A375 (cell line): ENCODE measurements around the gene STUB1. TPM values are rescaled to one million over a fixed set of nuclear protein-coding genes. Genes with fewer than 3 reads are reported as not detected.

ENCODE experiments used
- total RNA-seq: library from RNA; depleted of rRNA; stranded (reverse); fragments of >200 nt; shearing (Covaris generic); gene quantifications from 2 replicates; pipeline ENCODE4 v1.2.3, GENCODE V29; 2014; rRNA removed

Gene STUB1
- total RNA-seq, 1 experiment from 2014 or later, result 237 TPM

Other genes starting within 250 kb of the STUB1 start
- 53.1 and 58.8 TPM in 2 replicates for gene CAPN15, start 152.7 kb upstream of the STUB1 start, total RNA-seq
- 0.16 TPM in 1 of 2 replicates, not detected in the other for gene PRR35, start 120.0 kb upstream of the STUB1 start, total RNA-seq
- gene NHLRC4, start 113.4 kb upstream of the STUB1 start, total RNA-seq, result 0.11 and 0.56 TPM in 2 replicates
- gene PIGQ, start 110.4 kb upstream of the STUB1 start, total RNA-seq, result 35.4 and 47.3 TPM in 2 replicates
- 15.6 and 17.4 TPM in 2 replicates for gene RAB40C, start 90.3 kb upstream of the STUB1 start, total RNA-seq
- 0.04 TPM in 1 of 2 replicates, not detected in the other for gene WFIKKN1, start 49.4 kb upstream of the STUB1 start, total RNA-seq
- 266 and 301 TPM in 2 replicates for gene METTL26, start 44.1 kb upstream of the STUB1 start, total RNA-seq
- gene MCRIP2, start 38.6 kb upstream of the STUB1 start, total RNA-seq, result 54.2 and 55.8 TPM in 2 replicates
- gene WDR90, start 31.0 kb upstream of the STUB1 start, total RNA-seq, result 49.9 and 77.0 TPM in 2 replicates
- 140 and 152 TPM in 2 replicates for gene RHOT2, start 12.3 kb upstream of the STUB1 start, total RNA-seq
- gene RHBDL1, start 4.7 kb upstream of the STUB1 start, total RNA-seq, result 6.5 and 6.8 TPM in 2 replicates
- 93.3 and 97.0 TPM in 2 replicates for gene JMJD8, start 3.9 kb downstream of the STUB1 start, total RNA-seq
- 4.0 and 10.0 TPM in 2 replicates for gene WDR24, start 10.0 kb downstream of the STUB1 start, total RNA-seq
- 0.04 TPM in 1 of 2 replicates, not detected in the other for gene FBXL16, start 25.4 kb downstream of the STUB1 start, total RNA-seq
- gene METRN, start 34.7 kb downstream of the STUB1 start, total RNA-seq, result 201 and 228 TPM in 2 replicates
- 71.1 and 79.8 TPM in 2 replicates for gene ANTKMT, start 40.7 kb downstream of the STUB1 start, total RNA-seq
- 14.4 and 16.5 TPM in 2 replicates for gene CCDC78, start 46.0 kb downstream of the STUB1 start, total RNA-seq
- gene HAGHL, start 46.7 kb downstream of the STUB1 start, total RNA-seq, result 41.0 and 47.9 TPM in 2 replicates
- gene CIAO3, start 60.6 kb downstream of the STUB1 start, total RNA-seq, result 39.5 and 43.3 TPM in 2 replicates
- gene MSLN, start 80.3 kb downstream of the STUB1 start, total RNA-seq, result 9.2 and 11.1 TPM in 2 replicates
- gene RPUSD1, start 108.0 kb downstream of the STUB1 start, total RNA-seq, result 42.7 and 43.5 TPM in 2 replicates
- 53.4 and 56.0 TPM in 2 replicates for gene CHTF18, start 108.2 kb downstream of the STUB1 start, total RNA-seq
- gene GNG13, start 120.3 kb downstream of the STUB1 start, total RNA-seq, result not detected in 2 replicates